ENCODE measurements around the gene BEGAIN.

Gene BEGAIN

DNA sequence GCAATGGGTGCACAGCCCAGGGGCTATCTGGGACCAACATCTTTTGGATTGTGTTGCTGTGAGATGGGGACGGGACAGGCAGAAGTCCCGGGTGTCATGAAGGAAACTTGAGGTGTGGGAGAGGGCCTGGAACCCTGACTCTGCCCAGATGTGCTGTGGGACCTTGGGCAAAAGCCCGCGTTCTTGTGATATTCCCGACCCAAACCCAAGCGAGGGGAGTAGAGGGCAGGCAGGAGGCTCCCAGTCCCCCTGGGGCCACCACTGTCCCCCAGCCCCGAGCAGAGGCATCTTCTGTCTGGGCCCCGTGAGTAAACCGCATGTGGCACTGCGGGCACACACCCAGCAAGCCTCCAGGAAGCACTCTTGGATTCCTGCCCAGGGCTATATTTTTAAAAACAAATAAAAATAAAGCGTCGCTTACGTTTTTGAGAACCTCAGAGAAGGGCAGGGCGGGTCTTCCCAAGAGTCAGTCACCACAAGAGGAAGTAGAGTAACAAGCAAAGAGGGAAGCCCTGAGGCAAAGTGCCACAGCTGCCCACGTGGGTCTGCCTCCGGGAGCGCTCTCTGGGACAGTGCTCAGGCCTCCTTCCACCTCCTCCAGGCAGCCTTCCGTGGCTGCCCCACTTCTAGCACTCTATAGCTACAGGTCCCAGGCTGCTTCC is 39.5 kb downstream of the BEGAIN start:
- no peak for DNase-seq

DNA sequence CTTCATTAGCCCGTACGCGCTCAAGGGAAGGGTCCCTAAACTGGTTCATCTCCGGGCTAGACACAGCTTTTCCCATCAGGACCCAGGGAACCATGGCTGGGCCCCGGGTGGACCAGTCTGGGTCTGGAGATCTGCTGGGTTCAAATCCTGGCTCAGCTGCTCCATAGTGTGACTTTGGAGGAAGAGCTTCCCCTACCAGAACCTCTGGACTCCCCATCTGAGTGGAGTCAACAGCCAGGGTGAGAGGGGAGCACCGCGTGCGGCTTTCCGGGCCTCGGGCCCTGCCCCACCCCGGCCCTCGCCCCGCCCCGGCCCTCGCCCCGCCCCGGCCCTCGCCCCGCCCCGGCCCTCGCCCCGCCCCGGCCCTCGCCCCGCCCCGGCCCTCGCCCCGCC is 41.2 kb downstream of the BEGAIN start:
- DNase-seq, result no peak

DNA sequence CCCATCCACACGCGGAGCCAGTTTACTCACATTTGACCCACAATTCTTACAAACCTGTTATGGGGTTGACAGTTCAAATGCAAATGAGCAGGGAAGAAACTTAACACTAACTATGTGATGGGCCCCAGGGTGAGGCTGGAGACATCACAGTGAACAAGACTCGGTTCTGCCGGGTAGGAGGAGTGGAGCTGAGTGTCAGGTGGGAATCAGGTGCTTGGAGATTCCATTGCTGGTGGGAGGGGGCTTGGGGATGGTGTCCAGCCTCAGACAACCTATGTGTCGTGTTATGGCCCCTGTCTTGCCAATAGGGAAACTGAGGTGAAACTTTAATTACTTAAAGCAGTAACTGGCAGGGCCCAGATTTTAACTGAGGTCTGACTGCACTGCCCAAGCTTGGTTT is 41.9 kb downstream of the BEGAIN start:
- DNase-seq, result no peak

DNA sequence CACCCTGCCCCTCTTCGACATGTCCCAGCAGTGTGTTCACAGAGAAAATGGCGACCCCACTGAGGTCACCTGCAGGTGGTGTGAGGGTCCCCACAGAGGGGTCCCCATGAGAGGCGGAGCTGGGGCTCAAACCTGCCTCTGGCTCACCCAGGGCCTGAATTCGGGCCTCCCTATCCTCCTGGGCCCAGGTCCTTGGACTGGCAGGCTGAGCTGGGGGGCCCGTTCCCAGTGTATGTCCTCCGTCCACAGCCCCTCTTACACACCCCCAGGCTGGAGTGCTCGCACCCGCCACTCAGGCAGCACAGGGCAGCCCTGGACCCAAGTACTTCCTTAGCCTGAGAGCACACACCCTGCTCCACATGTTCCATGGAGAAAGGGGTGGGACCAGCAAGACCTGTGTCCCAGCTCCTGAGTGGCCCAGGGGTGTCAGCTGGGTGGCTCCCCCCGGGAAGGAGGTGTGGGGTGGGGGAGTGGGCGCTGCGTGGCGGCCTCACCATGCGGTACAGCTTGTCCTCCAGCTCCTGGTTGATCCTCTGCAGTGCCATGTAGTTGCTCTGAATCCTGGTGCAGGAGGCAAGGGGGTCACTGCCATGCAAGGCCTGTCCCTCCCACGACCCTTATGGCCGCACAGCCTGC is 42.6 kb downstream of the BEGAIN start:
- no peak for DNase-seq

DNA sequence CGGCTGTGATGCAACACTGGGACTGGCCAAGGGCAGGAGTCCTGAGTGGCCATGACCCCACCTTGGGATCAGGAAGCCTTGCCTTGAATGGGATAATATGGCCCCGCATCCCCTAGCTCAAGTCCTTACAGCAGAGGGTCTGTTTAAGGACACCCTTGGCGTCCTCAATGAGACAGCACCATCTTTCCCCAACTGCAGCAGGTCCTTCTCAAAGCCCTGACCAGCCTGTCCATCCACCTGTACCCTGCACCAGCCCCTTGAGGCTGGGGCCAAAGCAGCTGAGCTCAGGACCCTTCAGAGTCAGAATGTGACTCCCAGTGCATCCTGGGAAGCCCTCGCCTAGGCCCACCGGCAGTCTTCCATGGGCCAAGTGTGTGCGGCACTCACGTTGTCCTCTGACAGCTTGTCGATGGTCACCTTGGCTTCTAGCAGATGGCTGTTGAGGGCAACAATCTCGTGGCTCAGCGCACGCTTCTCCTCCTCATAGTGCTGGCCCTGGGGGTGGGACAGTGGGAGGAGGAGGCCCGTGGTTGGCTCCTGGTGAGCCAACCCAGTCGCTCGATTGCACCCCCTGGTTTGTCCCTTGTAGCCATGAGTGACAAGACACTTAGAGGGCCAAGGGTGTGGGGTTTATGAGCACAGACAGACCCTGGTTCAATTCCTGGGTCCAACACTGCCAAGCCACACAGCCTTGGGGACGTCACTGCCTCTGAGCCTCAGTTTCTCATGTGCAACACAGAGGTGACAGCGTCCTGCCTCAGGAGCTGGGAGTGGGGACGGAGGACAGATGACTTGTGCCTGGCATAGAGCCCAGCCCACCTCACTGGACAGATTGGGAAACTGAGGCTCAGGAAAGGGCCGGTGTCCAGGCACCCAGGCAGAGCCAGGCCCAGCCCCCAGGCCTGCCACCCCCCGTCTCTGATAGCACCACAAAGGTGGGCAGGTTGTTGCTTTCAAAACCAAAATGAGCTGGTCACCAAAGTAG is 43.5 kb downstream of the BEGAIN start:
- no peak for DNase-seq

DNA sequence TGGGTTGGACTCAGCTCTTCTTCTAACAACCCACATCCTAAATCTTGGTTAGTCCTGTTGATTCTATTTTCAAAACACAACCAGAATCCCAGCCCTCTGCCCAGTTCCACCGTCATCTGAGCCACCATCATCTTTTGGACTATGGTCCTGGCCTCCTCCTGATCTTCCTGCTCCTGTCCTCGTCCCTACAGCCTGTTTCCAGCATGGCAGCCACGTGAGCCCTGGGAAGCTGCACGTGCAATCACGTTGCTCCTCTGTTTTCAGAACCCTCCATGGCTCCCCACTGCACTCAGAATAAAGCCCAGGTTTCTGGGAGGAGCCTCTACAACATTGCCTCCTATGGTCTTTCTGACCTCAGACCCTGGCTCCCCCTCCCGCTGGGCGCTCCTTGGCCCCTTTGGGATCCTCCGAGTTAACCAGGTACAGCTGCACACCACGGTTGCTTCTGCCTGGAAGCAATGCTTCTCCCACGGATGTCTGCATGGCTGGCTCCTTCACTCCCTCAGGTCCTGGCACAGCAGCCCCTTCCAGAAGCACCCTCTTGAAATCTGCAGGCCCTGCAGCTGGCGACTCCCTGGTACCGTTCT is 44.5 kb downstream of the BEGAIN start:
- DNase-seq, result no peak

DNA sequence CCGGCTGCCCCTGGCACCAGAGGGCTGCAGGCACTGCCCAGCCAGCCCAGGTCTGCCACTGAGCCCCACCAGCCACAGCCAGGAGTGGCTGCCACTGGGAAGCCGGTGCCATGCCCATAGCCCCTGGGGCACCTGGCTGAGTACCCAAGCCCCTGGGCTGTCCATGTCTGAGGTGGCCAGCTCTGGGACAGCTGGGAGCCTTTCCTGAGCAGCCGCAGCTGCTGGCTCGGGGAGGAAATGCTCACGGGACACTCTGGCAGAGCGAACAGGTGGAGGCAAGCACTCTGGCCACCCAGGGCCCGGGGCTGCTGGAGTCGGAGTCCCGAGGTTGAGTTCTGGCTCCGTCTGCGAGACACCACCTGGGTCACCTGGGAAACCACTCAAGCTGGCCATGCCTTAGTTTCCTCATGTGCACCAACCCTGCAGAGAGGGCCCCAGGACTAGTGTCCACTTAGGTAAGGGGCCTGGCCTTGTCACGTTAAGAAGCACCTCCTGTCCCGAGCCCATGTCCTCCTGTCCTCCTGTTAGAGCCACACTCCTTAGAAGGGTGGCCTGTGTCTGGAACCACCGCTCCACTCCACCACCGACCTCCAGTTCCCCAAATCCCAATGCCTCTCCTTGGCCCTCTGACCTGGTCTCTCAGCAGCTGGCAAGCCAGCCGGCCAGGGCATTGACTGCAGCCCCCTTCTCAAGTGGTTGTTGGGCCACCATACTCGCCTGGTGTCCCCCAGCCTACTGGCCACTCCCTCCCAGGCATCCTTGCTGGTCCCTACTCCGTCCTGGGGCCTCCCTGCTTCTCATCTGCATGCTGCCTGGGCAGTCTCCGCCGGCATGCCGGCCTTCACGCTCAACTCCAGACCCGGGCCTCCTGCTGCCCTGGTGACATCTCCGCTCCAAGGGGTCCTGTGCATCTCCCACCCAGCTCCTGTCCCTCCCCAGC is 45.3 kb downstream of the BEGAIN start:
- no peak for DNase-seq

DNA sequence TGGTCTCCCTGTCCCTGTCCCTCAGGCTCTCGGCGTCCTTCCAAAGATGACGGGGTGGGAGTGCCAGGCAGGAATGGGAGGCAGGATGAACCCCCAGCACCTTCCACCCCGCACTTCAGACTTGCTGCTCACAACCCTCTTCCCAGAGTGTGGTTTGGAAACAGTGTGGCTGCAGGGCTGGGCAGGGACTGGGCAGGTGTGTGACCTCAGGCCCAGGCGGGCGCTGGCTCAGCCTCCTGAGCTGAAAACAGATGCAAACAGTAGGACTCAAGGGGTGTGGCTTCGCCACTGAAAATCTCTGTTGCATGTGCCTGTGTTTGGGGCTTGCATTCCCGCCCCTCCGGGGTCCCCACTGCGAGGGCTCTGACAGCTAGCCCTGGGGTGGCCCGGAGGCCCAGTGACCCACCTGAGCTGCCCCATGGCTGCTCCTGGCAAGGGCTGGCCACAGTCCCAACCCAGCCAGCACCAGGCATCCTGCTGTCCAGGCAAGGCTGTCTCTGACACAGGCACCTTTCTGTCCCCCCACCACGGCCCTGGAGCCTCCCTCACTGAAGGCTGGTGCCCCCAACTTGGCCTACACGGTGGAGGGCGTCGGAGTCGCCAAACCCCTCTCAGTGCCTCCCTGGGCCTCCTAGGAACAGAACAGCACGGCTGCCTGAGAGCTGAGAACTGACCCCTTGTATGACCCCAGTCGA is 46.1 kb downstream of the BEGAIN start:
- DNase-seq, result no peak

DNA sequence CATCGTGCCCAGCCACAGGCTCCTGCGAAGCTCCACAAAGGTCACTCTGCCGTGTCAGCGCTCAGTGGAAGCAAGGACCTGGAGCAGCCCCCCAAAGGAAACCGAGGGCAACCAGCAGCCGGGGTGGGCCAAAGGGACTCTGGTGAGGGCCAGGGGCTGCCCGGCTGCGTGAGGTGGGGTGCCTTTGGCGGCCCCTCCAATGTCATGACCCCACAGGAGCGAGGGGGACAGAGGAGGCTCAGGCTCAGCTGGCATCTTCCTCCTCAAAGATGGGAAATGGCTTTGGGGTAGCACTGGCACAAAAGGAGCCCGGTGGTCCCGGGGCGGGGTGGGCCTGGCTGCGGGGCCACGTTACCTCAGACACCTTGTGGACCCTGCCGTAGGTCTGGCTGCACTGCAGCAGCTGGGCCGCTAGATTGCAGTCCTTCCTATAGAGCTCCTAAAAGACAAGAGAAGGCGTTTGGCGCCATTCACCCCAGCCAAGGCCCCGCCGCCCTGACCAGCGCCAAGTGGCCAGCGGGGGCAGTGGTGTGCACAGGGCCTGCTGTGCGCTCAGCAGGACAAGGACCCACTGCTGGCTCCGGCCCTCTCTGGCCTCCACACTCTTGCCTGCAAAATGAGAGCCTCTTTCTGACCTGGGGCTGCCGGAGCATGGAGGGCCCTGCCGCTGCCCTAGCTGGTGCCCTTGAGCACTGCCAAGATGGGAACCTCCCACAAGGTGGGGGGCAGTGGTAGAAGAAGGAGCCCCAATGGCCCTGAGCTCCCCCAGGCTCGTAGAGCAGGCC is 46.9 kb downstream of the BEGAIN start:
- DNase-seq, result no peak

DNA sequence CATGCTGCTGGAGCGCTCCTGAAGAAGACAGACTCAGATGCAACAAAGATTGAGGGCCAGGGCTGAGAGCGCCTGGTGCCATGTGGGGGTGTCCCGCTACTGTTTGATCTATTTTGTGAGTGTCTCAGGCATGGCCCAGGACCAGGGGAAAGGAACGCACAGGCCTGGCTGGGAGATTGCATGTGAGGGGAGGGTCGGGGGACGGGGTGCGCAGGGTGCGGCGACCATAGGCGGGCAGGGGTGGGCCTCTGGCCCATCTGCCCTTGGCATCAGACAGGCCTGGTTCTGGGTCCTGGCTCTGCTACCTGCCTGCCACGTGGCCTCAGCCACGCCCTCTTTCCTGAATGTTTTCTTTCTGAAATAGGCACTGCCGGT is 47.5 kb downstream of the BEGAIN start:
- no peak for DNase-seq

DNA sequence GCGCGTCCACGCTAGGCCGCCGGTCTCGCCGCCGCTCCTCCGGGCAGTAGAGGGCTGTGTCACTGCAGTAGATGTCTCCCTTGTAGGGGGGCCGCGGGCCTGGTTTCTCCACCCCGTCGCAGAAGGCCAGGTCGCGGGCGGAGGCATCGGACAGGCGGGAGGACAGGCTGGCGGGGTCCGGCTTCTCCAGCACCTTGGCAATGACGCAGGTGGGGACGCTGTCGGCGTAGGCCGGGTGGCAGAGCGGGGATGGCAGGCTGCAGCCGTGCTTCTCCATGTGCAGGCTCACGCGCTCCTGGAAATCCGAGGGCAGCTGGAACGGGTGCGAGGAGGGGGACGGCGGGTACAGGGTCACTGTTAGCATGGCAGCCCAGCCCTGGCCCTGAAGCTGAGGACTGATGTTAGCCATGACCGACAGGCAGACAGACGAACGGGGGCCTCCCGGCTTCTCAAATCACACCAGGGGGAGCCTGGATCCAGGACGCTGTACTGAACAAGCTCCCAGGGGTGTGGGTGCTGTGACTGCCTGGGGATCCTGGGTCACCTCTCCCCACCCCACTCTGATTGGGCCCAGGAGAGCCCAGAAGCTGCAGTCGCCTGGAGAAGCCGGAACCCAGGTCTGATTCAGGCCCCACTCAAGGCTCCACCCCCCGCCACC is 48.1 kb downstream of the BEGAIN start:
- DNase-seq, result no peak

DNA sequence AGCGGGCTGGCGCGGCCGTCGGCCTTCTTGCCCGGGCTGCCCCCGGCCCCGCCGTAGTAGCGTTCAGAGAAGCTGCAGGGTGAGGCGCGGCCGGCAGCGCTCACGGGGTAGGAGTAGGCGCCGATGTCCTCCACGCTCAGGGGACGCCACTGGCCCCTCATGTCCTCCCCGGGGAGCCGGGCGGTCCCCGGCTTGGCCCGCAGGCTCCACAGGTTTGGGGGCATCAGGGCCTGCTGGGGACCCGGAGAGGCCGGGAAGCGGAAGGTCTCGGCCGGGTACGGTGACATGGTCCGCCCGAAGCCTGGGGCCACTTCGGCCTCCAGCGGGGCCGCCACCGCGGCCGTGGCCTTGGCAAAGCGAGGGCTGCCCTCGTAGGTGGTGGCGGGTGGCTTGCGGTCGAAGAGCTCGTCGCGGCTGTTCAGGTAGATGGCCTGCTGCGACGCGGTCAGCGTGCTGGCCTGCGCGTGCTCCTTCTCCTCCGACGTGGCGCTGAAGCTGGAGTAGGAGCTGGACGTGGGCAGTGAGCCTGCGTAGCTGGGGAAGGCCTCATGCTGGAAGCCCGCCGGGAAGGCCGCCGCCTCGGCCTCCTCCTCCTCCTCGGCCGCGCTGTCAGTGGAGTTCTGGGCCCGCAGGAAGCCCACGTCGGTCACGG is 48.7 kb downstream of the BEGAIN start:
- no peak for DNase-seq

DNA sequence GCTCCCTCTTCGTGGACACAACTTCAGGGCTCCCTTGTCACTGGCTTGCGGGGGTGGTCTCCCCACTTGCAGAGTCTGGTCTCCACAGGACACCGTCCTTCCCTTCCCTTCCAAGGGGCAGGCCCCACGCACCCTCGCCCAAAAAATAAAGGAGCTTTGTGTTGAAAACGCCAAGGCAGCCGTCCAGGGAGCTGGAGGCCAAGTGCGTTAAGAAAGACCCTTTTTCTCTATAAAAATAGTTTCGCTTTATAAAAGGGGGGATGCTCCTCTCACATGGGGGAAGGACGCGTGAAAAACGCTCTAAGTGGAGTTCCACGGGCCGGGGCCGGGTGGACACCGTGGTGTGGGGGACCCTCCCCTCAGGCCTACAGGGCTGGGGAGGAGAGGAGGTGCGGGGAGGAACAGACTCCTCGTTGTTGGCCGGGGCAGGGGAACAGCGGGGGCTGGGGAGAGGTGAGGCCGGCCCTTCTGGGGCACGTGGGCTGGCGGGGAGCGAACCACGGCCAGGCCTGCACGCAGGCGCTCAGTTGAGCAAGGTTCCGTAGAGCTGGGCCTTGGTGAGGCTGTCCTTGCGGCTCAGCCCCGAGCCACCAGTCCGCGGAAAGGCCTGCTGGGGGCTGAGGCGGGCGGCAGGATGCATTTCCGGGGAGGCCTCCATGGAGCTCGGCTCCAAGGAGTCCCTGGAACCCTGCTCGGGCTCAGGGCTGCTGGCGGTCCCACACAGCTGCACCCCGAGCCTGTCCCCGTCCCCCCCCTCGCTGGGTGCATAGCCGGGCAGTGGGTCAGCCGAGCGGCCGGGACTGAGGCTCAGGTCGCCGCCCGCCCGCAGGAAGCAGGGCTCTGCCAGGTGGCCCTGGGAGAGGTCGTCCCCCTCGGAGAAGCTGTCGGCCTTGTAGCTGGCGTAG is 49.5 kb downstream of the BEGAIN start:
- no peak for DNase-seq

DNA sequence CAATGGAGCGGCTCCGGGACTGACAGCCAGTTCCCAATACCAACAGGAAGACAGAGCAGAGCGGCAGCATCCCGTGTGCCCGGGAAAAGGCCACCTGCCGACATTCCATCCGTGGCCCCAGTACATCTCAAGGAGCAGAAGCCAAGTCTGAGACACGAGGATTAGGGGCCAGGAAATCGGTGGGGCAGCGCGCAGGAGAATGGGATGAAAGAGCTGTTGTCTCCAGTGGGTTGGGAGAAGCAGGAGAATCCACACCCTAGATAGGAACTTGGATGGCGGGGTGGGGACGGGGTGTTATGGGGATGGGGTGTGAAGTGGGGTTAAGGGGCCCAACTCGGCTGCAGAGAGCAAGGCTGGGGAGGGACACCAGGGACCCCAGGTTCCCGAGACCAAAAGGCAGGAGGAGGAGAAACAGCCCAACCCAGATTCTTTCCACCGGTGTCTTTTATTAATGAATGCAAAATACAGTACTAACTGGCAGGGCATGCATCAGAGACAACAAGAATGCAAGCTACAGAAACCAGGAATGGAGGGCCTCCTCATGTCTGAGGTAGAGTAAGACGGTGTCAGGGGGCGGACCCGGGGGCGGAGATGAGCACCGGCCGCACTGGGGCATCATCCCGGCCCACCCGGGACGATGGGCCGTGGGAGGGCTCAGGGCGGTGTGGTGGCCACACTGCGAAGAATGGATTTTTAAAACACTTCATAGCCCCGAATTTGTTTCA is 50.3 kb downstream of the BEGAIN start:
- DNase-seq, result no peak

DNA sequence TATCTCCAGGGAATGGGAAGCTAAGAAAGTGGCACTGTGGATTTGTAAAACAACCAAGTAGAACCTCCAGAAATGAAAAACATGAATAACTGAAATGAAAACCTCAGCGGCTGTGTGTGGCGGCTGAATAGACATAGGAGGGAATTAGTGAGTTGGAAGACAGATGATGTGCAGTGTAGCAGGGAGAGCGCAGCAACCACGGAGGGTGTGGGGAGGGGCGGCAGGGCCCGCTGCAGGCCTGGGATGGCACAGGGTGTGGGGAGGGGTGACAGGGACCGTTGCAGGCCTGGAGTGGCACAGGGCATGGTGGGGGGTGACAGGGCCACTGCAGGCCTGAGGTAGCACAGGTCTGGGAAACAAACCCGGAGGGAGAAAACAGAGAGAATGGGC is 51.1 kb downstream of the BEGAIN start:
- DNase-seq, result no peak

DNA sequence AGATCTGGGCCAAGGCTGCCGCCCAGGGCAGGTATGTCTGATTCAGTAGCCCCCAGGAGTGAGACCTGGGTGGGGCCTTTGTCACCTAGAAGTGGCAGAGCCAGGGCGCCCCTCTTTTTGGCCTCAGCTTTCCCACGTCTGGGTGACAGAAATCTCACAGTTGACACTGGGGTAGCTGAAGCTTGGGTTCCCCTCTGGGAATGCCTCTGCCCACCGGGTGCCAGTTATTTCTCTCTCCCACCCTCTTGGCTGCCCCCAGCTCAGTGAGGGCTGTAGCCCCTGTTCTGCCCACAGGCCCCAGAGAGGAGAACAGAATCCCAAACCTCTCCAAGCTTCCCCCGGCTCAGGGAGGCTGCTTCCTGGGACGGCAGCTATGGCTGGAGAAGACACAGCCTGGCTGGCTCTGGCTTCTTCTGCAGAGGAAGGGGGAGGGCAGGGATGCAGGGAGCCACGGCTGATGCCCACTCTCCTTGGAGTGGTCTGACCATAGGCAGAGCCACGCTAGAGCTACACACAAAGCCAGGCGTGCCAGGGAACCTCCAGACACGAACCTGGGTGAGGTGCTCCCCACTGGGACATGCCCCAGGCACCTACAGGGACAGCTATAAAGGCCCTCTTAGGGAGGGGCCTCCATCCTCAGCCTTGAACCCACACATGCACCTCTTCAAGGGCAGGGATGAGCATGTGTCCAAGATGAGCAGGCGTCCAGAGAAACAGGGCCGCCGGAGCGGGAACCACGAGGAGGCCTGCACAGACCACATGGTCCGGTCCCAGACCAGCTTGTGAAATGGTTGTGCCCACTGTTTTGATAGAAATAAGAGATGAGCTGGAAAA is 51.7 kb downstream of the BEGAIN start:
- no peak for DNase-seq

All from NCI-H2227 treated with DMSO at 0.1 percent for 48 hours (cell line).